ENCODE results near the gene MORN1.

MORN1 gene

GRCh38 chr1:2272686-2273400, 118.5 kb downstream of the MORN1 start:
- Histone ChIP-seq H3K27me3 (ENCODE audit: control insufficient read depth, insufficient read depth, low read length) (no peaks in the 10 kb centered on the region), H3K9me3 (replicated peaks; ENCODE audit: low read length) (no peaks in the 10 kb centered on the region), H3K4me1 (ENCODE audit: control insufficient read depth, insufficient read depth, low read length) (peaks cover 71% of the 10 kb centered on the region), H3K4me3 (ENCODE audit: low read length) (no peak overlapping the region), H3K9ac (ENCODE audit: low read depth, low read length) (no peak overlapping the region), H3K36me3 (ENCODE audit: insufficient read depth, low read length) (peaks cover 6% of the 10 kb centered on the region), H3K4me2 (ENCODE audit: low read length) (peak overlapping the region; percentile 29)

GRCh38 chr1:2271841-2272655, 119.3 kb downstream of the MORN1 start:
- no peak overlapping the region for H3K4me2 ChIP-seq (ENCODE audit: low read length)
- no peaks in the 10 kb centered on the region for H3K27me3 ChIP-seq (ENCODE audit: control insufficient read depth, insufficient read depth, low read length)
- no peak overlapping the region for H3K4me3 ChIP-seq (ENCODE audit: low read length)
- H3K9ac ChIP-seq (ENCODE audit: low read depth, low read length), result no peak overlapping the region
- no peaks in the 10 kb centered on the region for H3K36me3 ChIP-seq (ENCODE audit: insufficient read depth, low read length)
- H3K9me3 ChIP-seq (replicated peaks; ENCODE audit: low read length), result no peaks in the 10 kb centered on the region
- peaks cover 71% of the 10 kb centered on the region for H3K4me1 ChIP-seq (ENCODE audit: control insufficient read depth, insufficient read depth, low read length)

Data from skeletal muscle satellite cell (primary cell).